ENCODE data around the gene LYSMD1. TPM values are rescaled to one million over a fixed set of nuclear protein-coding genes. Genes with fewer than 3 reads are reported as not detected.
"Not testable (repeated sequence)": the region's sequence is repeated elsewhere in the genome, so short reads cannot be mapped to it uniquely, and the experiment has no call there.

Gene LYSMD1
- total RNA-seq, 1 donor from 2014 or later, result 5.0 TPM

DNA sequence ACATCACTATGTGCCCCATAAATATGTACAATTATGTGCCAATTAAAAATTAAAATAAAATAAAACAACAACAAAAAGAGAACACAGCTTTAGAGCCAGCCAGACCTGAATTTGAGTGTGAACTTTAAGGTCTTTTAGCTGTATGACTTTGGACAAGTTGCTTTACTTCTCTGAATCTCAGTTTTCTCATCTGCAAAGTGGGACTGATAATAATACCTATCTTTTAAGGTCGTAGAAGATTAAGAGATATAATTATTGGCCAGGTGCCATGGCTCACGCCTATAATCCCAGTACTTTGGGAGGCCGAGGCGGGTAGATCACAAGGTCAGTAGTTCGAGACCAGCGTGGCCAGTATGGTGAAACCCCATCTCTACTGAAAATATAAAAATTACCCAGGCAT, 27.6 kb upstream of the LYSMD1 start:
- intact Hi-C loops (cut with micrococcal nuclease), result no loop called here
- H3K4me1 Mint-ChIP-seq (ENCODE audit: low read depth), result peaks cover 36% of the 10 kb centered on the region
- peaks cover 9% of the 10 kb centered on the region for H3K36me3 Mint-ChIP-seq (ENCODE audit: low read depth)
- peaks cover 9% of the 10 kb centered on the region for H3K27me3 Mint-ChIP-seq (ENCODE audit: insufficient read depth)
- no peaks in the 10 kb centered on the region for H3K9me3 Mint-ChIP-seq
- H3K27ac Mint-ChIP-seq, result no peak overlapping the region
- DNase-seq (ENCODE audit: low spot score), result no peak
- no peak overlapping the region for H3K4me3 Mint-ChIP-seq

DNA sequence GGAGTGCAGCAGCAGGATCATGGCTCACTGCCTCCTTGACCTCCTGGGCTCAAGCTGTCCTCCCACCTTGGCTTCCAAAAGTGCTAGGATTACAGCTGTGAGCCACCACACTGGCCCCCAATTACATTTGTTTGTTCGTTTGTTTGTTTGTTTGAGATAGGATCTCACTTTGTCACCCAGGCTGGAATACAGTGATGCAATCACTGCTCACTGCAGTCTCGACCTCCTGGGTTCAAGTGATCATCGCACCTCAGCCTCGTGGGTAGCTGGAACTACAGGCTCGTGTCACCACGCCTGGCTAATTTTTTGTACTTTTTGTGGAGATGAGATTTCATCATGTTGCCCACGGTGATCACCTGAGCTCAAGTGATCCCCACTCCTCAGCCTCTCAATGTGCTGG, 26.3 kb upstream of the LYSMD1 start:
- Mint-ChIP-seq H3K27me3 (ENCODE audit: insufficient read depth) (peaks cover 9% of the 10 kb centered on the region), H3K36me3 (ENCODE audit: low read depth) (peaks cover 7% of the 10 kb centered on the region), H3K9me3 (no peaks in the 10 kb centered on the region), H3K4me1 (ENCODE audit: low read depth) (peaks cover 37% of the 10 kb centered on the region), H3K4me3 (no peak overlapping the region), H3K27ac (no peak overlapping the region)
- DNase-seq (ENCODE audit: low spot score), result no peak
- intact Hi-C loops (cut with micrococcal nuclease), result no loop called here

DNA sequence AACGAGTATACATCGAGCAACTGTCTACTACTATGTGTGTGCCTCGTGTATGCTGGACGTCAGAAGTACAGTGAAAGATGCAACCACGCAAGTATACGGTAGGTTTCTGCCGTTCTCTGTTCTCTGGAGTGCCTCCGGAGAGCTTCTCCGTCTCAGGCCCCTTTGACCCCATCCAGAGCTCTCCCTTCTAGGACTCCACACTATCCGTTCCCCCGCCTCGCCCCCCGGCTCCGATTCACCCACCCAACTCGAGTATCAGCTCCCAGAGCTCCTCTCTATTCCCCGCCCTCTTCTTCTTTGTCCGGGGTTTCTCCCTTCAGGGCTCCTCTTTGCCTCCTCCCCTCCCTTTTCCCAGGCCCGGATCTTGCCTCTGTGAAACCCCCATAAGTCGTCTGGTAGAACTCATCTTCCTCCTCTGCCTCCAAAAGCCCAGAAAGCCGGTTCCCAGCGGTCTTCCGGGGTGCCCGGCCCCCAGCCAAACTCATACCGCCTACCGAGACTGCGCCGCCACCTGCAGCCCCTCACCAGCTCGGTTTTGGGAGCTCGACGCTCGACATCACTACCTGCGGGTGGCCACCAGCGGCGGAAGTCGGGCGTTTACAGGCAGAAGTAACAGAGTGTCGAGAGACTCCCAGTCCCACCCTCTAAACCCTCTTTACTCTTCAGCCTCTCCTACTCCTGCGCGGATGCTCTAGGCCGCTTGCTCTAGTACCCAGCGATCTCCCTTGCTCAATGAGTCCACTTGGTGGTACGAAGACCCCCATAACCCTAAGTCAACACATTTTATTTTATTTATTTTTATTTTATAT, 24.1 kb upstream of the LYSMD1 start, which contains the start of gene VPS72:
TSS of gene VPS72 (minus strand) at position 561 of the 809 bp plus-strand sequence. CDS start at position 485, 76 bp downstream.
- Mint-ChIP-seq H3K36me3 (ENCODE audit: low read depth) (peaks cover 19% of the 10 kb centered on the region), H3K4me1 (ENCODE audit: low read depth) (peaks cover 36% of the 10 kb centered on the region), H3K9me3 (no peaks in the 10 kb centered on the region), H3K27ac (peak within 1 kb of the TSS; percentile 97), H3K4me3 (peak within 1 kb of the TSS; percentile 99), H3K27me3 (ENCODE audit: insufficient read depth) (peaks cover 7% of the 10 kb centered on the region)
- DNase-seq (ENCODE audit: low spot score), result peak; percentile 83
- intact Hi-C loops (cut with micrococcal nuclease), result loop anchor here (1.0 to 2.0 kb wide), 3 partner anchors 8 to 91 kb away; partner anchors contain the start of genes PIP5K1A and SCNM1

DNA sequence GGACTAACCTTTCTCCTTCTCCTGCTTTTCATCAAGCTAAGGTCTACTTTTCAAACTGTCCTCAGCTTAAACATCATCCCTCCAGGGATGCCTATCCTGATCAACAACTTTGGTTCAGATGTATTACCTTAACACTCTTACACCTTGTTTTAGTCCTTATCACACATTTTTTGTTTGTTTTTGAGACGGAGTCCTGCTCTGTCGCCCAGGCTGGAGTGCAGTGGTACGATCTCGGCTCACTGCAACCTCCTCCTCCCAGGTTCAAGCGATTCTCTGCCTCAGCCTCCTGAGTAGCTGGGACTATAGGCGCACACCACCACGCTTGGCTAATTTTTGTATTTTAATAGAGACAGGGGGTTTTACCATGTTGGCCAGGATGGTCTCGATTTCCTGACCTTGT, 23.0 kb upstream of the LYSMD1 start:
- peaks cover 25% of the 10 kb centered on the region for H3K36me3 Mint-ChIP-seq (ENCODE audit: low read depth)
- H3K27me3 Mint-ChIP-seq (ENCODE audit: insufficient read depth); H3K9me3 Mint-ChIP-seq; DNase-seq (ENCODE audit: low spot score): not testable (repeated sequence)
- H3K27ac Mint-ChIP-seq, result peak overlapping the region; percentile 2
- peak overlapping the region; percentile 99 for H3K4me3 Mint-ChIP-seq
- intact Hi-C loops (cut with micrococcal nuclease), result loop anchor here (1.0 kb wide), 2 partner anchors 10 to 22 kb away; partner anchors contain the start of genes PIP5K1A and SCNM1
- peaks cover 36% of the 10 kb centered on the region for H3K4me1 Mint-ChIP-seq (ENCODE audit: low read depth)

DNA sequence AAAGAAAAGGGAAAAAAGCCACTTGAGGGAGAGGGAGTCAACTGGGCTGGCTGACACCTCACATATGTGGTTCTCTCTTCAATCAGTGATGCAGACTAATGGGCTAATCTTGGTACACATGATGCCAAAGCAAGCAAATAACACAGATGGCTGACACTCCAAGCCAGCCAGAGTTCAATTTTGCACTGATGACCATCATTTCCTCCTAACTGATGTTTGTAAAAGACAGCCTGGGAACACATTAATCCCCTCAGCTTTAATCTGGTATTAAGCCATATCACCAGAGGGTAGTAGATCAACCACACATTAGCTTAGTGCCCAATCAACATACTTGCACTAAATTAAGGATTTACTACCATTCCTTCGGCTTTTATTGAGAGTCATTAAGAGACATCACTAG, 21.5 kb upstream of the LYSMD1 start:
- no peak for DNase-seq (ENCODE audit: low spot score)
- Mint-ChIP-seq H3K27me3 (ENCODE audit: insufficient read depth) (no peaks in the 10 kb centered on the region), H3K9me3 (no peaks in the 10 kb centered on the region), H3K4me1 (ENCODE audit: low read depth) (peaks cover 36% of the 10 kb centered on the region), H3K4me3 (no peak overlapping the region), H3K27ac (no peak overlapping the region), H3K36me3 (ENCODE audit: low read depth) (peaks cover 33% of the 10 kb centered on the region)
- intact Hi-C loops (cut with micrococcal nuclease), result no loop called here

DNA sequence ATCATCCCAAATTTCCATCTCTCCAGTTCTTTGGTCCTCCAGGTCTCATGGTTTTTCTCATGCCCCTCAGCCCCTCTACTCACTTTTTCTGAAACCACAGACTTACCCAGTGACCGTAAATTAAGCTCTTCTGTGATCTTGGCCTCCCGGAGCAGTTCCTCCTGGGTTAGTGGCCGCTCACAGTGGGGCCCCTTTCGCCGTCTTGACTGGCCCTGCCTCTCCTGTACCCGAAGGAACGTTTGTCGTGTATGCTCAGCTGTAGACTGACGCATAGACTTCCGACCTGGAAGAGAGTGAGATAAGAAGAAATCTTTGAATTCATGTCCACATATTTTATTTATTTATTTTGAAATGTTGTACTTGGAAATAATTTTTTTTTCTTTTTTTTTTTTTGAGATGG, 18.5 kb upstream of the LYSMD1 start:
- Mint-ChIP-seq H3K27ac (no peak overlapping the region), H3K4me3 (no peak overlapping the region), H3K36me3 (ENCODE audit: low read depth) (peaks cover 42% of the 10 kb centered on the region), H3K4me1 (ENCODE audit: low read depth) (peaks cover 28% of the 10 kb centered on the region), H3K9me3 (no peaks in the 10 kb centered on the region), H3K27me3 (ENCODE audit: insufficient read depth) (no peaks in the 10 kb centered on the region)
- no peak for DNase-seq (ENCODE audit: low spot score)
- intact Hi-C loops (cut with micrococcal nuclease), result no loop called here

DNA sequence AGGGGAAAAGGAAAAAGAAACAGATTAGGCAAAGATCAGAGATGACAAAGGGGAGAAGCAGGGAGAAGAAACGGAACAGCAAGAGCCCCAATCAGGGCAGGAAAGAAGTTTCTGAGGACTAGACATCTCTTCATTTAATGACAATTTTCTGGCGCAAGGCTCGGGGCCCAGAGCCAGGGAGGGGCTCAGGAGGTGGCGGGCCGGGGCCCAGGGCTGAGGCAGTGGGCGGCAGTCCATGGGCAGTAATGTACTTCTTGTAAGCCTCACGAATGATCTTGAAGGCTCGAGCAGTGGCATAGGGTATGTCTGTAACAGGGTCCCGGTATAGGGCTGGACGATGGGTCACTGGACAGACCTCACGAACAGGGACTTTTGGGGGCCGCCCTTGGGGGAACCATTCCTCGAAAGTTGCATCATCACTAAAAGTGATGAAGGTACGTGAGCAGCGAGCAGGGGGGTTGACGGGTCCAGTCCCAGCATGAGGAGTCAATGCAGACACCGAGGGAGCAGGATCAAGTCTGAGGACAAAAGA, 10.9 kb upstream of the LYSMD1 start:
- no peak overlapping the region for H3K4me3 Mint-ChIP-seq
- peaks cover 47% of the 10 kb centered on the region for H3K36me3 Mint-ChIP-seq (ENCODE audit: low read depth)
- H3K4me1 Mint-ChIP-seq (ENCODE audit: low read depth), result peaks cover 4% of the 10 kb centered on the region
- no peaks in the 10 kb centered on the region for H3K27me3 Mint-ChIP-seq (ENCODE audit: insufficient read depth)
- intact Hi-C loops (cut with micrococcal nuclease), result no loop called here
- H3K27ac Mint-ChIP-seq, result peak overlapping the region; percentile 66
- no peak for DNase-seq (ENCODE audit: low spot score)
- no peaks in the 10 kb centered on the region for H3K9me3 Mint-ChIP-seq

DNA sequence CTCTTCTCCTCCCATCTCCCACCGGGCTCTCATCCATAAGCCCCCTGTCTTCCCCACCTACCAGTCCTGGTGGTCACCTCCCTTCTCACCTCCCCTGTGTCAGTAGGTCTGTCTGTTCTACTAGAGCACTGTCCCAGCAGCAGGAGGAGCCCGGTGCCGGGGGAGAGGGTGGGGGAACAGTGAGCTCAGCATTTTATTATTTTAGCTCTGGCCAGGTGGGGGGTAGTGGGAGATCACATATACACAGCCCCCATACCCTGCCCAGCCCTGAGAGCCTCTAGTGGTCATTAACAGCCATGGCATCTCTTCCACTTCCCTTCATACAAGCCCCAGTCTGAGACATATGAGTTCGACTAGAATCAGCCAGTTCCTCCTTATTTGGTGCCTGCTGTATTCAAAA, 10.2 kb upstream of the LYSMD1 start, which contains the start of gene TMOD4:
TSS of gene TMOD4 (minus strand) at position 119 of the 400 bp plus-strand sequence. CDS start 1,106 bp downstream, outside the sequence.
- Mint-ChIP-seq H3K9me3 (no peaks in the 10 kb centered on the region), H3K27me3 (ENCODE audit: insufficient read depth) (no peaks in the 10 kb centered on the region), H3K36me3 (ENCODE audit: low read depth) (peaks cover 43% of the 10 kb centered on the region), H3K4me1 (ENCODE audit: low read depth) (peaks cover 3% of the 10 kb centered on the region), H3K4me3 (no peak within 1 kb of the TSS), H3K27ac (peak within 1 kb of the TSS; percentile 66)
- no peak for DNase-seq (ENCODE audit: low spot score)
- intact Hi-C loops (cut with micrococcal nuclease), result no loop called here

DNA sequence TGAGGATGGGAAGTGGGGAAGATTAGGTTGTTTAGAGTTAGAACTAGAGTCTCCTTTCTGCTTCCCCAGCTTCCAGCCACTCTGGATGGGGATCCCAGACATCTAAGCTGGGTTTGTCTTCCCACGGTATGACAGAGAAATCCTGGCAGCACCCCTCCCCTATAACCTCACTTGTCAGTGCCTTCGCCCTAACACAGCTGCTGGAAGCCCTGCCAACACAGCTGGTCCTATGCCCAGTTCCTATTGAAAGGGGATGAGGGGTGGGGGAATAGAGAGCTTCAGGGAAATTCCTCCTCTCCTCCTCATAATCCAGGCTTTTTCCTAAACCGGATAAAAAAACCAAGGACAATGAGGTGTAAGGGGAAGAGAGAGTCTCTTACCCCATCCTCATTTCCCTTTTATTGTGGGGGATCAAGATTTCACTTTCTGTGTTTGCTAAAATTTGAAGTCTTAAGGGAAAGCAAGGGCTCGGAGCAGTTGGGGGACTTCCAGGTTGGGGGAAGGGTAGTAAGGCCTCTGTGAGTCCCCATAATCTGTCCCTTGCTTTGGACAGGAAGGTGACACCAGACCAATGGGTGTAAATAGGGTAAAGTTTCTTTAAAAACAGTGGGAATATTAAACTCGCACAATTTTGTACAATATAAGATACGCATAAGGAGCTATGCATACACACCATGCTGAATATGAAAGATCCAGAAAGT, 9.5 kb upstream of the LYSMD1 start:
- no peak for DNase-seq (ENCODE audit: low spot score)
- no peaks in the 10 kb centered on the region for H3K4me1 Mint-ChIP-seq (ENCODE audit: low read depth)
- intact Hi-C loops (cut with micrococcal nuclease), result no loop called here
- H3K4me3 Mint-ChIP-seq, result no peak overlapping the region
- no peaks in the 10 kb centered on the region for H3K27me3 Mint-ChIP-seq (ENCODE audit: insufficient read depth)
- H3K36me3 Mint-ChIP-seq (ENCODE audit: low read depth), result peaks cover 40% of the 10 kb centered on the region
- no peaks in the 10 kb centered on the region for H3K9me3 Mint-ChIP-seq
- no peak overlapping the region for H3K27ac Mint-ChIP-seq

DNA sequence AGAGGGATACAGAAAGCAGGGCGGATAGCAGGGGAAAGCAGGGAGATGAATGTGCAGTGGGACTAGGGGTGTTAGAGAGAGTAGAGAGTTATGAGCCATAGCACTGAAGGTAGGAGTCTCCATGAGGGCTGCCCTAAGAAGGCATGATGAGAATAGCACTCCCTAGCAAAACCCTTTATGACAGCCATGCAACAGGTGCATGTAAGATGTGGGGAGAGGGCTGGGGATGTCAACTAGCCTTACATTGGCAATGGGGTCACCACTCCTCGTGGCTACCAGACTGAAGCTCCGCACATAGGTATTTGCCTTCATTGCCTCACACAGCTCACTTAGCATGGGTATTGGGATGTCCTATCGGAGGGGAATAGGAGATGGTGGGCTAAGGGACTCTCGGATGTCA, 5.5 kb upstream of the LYSMD1 start:
- intact Hi-C loops (cut with micrococcal nuclease), result no loop called here
- H3K4me1 Mint-ChIP-seq (ENCODE audit: low read depth), result peaks cover 16% of the 10 kb centered on the region
- no peaks in the 10 kb centered on the region for H3K9me3 Mint-ChIP-seq
- H3K27me3 Mint-ChIP-seq (ENCODE audit: insufficient read depth), result no peaks in the 10 kb centered on the region
- no peak overlapping the region for H3K4me3 Mint-ChIP-seq
- DNase-seq (ENCODE audit: low spot score), result no peak
- H3K36me3 Mint-ChIP-seq (ENCODE audit: low read depth), result peaks cover 35% of the 10 kb centered on the region
- H3K27ac Mint-ChIP-seq, result peak overlapping the region; percentile 41

DNA sequence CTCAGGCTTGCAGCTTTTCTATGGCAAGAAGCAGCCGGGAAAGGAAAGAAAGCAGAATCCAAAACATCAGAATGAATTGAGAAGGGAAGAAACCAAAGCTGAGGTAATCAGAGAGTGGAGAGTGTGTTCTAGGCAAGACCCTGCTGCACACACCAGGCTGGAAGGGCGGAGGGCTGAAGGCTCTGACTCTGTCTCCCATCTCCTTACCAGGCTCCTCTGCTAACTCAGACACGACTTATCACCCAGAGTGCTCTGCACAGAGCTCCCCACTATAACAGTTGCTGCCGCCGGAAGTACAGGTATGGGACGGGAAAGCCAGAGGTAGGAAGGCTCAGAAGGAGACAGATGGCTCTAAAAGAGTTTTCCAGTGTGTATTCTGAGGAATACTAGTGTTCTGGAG, 1.4 kb upstream of the LYSMD1 start:
- Mint-ChIP-seq H3K9me3 (no peaks in the 10 kb centered on the region), H3K4me1 (ENCODE audit: low read depth) (peaks cover 45% of the 10 kb centered on the region), H3K36me3 (ENCODE audit: low read depth) (peaks cover 39% of the 10 kb centered on the region), H3K4me3 (peak overlapping the region; percentile 95), H3K27ac (peak overlapping the region; percentile 97), H3K27me3 (ENCODE audit: insufficient read depth) (peaks cover 2% of the 10 kb centered on the region)
- DNase-seq (ENCODE audit: low spot score), result no peak
- intact Hi-C loops (cut with micrococcal nuclease), result loop anchor here (5.0 kb wide), 1 partner anchor 445 kb away; the partner anchor contains the start of gene SNX27

DNA sequence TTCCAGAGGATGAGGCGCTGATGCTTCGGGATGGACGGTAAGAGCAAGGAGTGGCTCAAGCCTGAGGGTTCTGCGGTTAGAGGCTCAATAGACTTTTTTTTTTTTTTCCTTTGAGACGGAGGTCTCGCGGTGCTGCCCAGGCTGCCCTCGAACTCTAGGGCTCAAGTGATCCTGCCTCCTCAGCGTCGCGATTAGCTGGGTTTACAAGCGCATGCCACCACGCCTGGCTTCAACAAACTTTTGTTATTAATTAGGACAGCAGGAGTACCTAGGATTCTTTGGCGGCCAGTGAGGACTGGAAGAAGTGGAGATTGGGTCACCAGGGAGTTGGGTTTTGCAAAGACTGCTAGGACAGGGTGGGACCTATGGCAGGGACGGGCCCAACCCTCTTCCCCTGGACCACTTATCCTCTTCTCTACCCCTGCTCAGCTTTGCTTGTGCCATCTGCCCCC, 829 bp upstream of the LYSMD1 start:
- DNase-seq (ENCODE audit: low spot score), result no peak
- Mint-ChIP-seq H3K4me1 (ENCODE audit: low read depth) (peaks cover 51% of the 10 kb centered on the region), H3K4me3 (peak overlapping the region; percentile 95), H3K27me3 (ENCODE audit: insufficient read depth) (peaks cover 2% of the 10 kb centered on the region), H3K9me3 (no peaks in the 10 kb centered on the region), H3K36me3 (ENCODE audit: low read depth) (peaks cover 42% of the 10 kb centered on the region), H3K27ac (peak overlapping the region; percentile 97)
- intact Hi-C loops (cut with micrococcal nuclease), result loop anchor here (1.0 to 5.0 kb wide), 3 partner anchors 23 to 446 kb away; partner anchors contain the start of genes PIP5K1A and SNX27

All from activated T-helper 1 cell treated with anti-CD3 and anti-CD28 coated beads, Interleukin-12 subunit alpha, Interleukin-12 subunit beta, Interleukin-2, Interleukin-4 antibody, amounts not matched to agents 30 ng/mL and 10 ng/mL and 1 ng/mL, durations not matched to agents 14 hours and 24 hours and 36 hours (primary cell).